Epithelial cell of proximal tubule (primary cell): Measurements from ENCODE around the gene RTN1. TPM values are rescaled to one million over a fixed set of nuclear protein-coding genes. Genes with fewer than 3 reads are reported as not detected.

Source experiments
- DNase-seq: peaks from one replicate; pipeline ENCODE4 v3.0.0-alpha.2; 2011; ENCODE audit warnings: low read depth
- H3K4me3 ChIP-seq: 2 replicates; pipeline ENCODE4 v1.5.1; 2011; ENCODE audit warnings: low read depth, mild to moderate bottlenecking, low read length
- total RNA-seq: library from RNA; depleted of rRNA; stranded (reverse); fragments of >200 nt; gene quantifications from 2 replicates; pipeline ENCODE4 v1.2.3, GENCODE V29; 2015
- TF ChIP-seq, protein P1 (sequence below): conservative IDR thresholded peaks from 2 replicates; pipeline ENCODE4 v1.5.1; 2012; ENCODE audit warnings: low read depth, mild to moderate bottlenecking, low read length

The RTN1 gene
- total RNA-seq, 1 donor from 2014 or later = 0.35 TPM

DNA sequence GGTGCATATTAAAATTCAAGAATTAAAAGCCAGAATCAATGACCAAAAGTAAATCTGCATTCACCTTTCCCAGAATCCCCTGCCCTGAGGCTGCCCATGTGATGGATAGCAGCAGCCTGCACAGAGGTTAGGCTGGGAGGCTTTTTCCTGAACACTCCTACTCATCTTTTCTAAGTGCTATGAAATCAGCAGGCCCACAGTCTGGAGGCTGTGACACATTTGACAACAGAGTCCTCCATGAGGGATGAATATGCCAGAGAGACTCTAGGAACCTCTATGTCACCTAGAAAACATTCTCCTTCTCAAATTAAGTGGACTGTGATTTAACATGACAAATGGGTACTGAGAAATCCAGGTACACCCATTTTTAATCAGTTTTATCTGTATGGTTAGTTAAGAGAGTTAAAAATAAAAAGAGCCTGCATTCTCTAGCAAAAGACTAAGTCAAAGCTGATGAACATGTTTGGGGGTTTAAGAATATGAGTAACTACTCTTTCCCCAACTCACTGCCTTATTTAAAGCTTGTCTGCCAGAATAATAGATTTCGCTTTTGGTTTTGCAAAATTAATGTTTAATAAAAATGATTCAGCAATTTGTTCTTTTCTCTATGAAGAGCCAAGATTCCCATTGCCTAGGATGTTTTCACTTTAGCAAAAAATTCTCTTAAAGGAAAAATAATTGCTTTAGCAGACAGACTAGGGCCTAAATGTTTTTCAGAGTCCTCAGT, 115.0 kb downstream of the RTN1 start:
- no peak overlapping the region for H3K4me3 ChIP-seq
- TF ChIP-seq, protein P1, sequence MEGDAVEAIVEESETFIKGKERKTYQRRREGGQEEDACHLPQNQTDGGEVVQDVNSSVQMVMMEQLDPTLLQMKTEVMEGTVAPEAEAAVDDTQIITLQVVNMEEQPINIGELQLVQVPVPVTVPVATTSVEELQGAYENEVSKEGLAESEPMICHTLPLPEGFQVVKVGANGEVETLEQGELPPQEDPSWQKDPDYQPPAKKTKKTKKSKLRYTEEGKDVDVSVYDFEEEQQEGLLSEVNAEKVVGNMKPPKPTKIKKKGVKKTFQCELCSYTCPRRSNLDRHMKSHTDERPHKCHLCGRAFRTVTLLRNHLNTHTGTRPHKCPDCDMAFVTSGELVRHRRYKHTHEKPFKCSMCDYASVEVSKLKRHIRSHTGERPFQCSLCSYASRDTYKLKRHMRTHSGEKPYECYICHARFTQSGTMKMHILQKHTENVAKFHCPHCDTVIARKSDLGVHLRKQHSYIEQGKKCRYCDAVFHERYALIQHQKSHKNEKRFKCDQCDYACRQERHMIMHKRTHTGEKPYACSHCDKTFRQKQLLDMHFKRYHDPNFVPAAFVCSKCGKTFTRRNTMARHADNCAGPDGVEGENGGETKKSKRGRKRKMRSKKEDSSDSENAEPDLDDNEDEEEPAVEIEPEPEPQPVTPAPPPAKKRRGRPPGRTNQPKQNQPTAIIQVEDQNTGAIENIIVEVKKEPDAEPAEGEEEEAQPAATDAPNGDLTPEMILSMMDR = no peak
- no peak for DNase-seq

DNA sequence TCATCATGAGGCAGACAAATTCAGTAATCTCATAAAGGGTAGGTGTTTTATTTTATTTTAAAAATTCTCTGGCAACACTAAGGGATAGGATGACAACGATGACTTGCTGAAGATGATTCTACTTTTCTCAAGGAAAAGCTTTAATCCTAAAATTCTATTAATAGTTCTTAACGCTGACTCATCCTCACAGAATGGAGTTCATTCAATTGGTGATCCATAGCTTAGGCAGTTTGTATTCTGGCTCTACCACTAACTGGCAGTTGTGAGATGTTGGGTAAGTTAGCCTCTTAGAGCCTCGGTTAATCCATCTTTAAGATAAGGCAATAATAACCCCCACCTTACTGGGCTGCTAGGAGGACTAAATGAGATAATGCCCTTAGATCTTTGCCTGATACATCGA, 116.3 kb downstream of the RTN1 start:
- TF ChIP-seq, protein P1 = no peak
- no peak for DNase-seq
- H3K4me3 ChIP-seq = no peak overlapping the region

DNA sequence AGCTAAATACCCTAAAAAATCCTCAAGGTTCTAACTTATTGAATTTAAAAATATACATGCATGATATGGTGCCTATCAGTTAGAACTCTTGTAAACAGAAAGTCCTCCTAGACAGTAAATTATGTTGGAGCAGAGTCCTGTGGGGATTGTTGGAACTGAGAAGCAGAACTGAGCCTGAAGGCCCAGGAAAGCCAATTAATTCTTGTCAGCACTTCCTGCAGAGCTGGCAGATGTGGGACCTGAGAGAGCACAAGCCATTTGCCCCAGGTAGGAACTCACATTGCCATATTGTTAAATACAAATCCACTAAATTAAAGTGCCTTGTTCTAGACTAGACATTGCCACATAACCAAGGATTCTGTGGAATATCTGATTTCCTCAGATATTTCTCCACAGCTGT, 117.1 kb downstream of the RTN1 start:
- H3K4me3 ChIP-seq = no peak overlapping the region
- DNase-seq = no peak
- TF ChIP-seq, protein P1 = no peak

DNA sequence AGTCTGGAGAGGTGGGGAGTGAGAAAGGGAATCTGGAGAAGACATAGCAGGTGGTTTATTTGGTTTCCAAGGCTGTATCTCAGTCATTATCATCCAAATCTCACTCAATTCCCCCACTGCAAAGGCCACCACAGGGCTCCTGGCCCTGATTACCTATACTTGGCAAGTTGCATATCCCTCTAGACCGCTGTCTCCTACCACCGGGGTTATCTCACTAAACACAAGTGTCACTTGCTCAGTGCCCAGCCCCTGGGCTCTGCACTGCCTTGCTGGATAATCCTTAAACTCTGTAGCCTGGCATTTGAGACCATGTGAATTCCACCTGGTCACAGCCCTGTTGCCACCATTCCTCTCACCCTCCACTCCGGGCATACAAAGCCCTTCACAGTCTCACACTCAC, 119.0 kb downstream of the RTN1 start:
- no peak for DNase-seq
- TF ChIP-seq, protein P1 = no peak
- no peak overlapping the region for H3K4me3 ChIP-seq

DNA sequence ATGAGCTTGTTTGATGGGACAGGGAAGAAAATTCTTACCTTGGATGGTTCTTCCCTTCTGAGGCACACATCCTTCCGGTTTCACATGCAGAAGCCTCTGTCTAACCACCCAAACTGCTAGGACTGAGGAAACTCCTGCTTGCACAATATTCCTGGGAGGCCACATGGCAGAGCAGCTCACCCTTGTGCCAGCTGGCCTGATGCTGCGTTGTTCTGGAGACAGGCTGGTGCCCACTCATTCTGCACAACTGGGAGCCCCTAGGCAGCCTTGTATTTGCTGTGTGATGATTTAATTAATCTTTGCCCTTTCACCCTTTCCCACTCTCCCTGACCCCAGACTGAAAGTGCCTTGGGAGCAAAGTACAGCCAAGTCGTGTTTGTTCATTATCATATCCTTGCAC, 130.8 kb downstream of the RTN1 start:
- H3K4me3 ChIP-seq = no peak overlapping the region
- TF ChIP-seq, protein P1 = no peak
- DNase-seq = no peak

DNA sequence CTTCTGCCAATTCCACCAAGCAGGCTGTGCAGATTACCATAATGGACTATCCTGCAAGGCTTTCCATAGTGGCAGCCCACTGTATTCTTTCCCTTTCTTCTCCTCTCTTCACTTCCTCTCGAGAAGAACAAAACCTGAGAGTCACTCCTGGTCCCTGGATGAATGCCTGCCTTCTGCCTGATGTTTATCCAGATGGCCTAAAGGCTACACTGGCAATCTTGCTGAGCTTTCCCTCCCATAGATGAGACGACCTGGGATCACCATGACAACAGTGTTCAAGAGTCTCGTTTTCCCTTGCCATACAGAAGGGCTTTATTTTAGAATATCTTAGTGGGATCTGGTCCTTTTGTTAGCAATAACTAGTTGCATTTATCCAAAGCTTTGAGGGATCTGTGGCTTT, 142.3 kb downstream of the RTN1 start:
- no peak overlapping the region for H3K4me3 ChIP-seq
- DNase-seq = no peak
- TF ChIP-seq, protein P1 = no peak

DNA sequence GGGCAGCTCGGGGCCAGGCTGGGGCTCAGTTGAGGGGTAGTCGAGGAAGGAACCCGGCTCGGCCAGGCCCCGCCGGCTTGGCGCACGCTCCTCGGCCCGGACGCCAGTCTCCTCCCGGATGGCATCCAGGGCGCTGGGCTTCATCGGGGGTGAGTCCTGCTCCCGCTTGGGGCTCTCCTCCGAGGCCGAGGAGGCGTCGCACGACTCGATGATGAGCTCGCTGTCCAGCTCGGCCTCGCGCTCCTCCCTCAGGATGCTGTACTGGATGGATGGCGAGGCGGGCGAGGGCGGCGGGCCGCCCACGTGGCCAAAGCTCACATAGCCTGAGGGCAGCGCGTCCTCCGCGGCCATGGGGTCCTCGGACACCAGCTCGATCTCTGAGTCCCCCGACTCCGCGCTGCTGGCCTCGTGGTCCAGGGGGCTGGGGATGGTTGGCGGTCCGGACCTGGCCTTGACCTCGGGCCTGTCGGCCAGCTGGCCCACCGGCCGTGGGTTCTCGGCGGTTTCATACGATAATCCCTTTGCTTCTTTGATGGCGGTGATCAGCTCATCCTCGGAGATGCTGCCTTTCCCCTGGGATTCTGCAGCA, 143.4 kb downstream of the RTN1 start:
- DNase-seq = no peak
- no peak overlapping the region for H3K4me3 ChIP-seq
- TF ChIP-seq, protein P1 = no peak
